ENCODE measurements around the gene MCIDAS. TPM values are rescaled to one million over a fixed set of nuclear protein-coding genes. Genes with fewer than 3 reads are reported as not detected.

The MCIDAS gene
- total RNA-seq, 1 donor from 2014 or later = not detected

DNA sequence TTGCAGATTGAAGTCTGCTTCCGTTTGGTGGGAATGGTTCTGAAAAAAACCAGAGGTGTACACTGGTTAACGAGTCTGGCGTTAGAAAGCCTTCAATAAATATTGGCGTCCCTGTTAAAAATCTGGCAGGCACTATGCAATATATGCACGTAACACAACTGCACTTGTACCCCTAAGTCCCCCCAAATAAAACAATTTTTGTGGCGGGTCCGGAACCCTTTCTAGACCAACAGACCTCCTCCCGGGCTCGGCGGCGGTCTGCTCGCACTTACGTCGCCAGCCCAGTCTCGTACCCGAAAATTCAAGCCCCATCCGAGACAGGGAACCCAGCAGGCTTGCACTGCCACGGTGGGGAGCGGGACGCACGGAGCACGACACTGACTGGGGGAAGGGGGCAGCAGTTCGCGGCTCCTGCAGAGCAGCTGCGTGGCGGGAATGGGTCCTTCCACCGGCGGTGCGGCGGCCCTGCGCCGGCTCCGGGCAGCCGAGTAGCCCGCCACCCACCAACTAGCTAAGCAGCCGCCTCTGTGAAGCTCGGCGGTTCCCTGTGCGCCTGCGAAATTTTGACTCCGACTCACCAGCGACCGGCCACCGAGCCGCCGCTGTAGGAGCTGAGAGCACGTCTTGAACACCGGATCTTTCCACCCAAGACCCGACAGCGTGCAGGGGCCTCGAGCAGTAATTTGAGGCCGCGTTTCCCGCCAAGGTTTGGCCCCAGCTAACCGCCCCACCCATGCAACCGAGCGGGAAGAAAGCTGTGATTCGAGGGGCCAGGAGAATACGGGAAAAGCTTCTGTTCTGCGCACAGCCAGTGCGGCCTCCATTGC is 3.9 kb downstream of the MCIDAS start:
- Mint-ChIP-seq H3K36me3 (ENCODE audit: unreplicated experiment) (no peaks in the 10 kb centered on the region), H3K27ac (ENCODE audit: unreplicated experiment) (no peak overlapping the region), H3K4me3 (ENCODE audit: unreplicated experiment) (peak overlapping the region; percentile 47), H3K9me3 (ENCODE audit: unreplicated experiment) (no peaks in the 10 kb centered on the region), H3K4me1 (ENCODE audit: unreplicated experiment) (peaks cover 33% of the 10 kb centered on the region), H3K27me3 (ENCODE audit: unreplicated experiment) (peaks cover 84% of the 10 kb centered on the region)
- TF ChIP-seq, protein P1, sequence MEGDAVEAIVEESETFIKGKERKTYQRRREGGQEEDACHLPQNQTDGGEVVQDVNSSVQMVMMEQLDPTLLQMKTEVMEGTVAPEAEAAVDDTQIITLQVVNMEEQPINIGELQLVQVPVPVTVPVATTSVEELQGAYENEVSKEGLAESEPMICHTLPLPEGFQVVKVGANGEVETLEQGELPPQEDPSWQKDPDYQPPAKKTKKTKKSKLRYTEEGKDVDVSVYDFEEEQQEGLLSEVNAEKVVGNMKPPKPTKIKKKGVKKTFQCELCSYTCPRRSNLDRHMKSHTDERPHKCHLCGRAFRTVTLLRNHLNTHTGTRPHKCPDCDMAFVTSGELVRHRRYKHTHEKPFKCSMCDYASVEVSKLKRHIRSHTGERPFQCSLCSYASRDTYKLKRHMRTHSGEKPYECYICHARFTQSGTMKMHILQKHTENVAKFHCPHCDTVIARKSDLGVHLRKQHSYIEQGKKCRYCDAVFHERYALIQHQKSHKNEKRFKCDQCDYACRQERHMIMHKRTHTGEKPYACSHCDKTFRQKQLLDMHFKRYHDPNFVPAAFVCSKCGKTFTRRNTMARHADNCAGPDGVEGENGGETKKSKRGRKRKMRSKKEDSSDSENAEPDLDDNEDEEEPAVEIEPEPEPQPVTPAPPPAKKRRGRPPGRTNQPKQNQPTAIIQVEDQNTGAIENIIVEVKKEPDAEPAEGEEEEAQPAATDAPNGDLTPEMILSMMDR (IDR thresholded peaks at IDR 0.05) = no peak
- DNase-seq (ENCODE audit: extremely low spot score, unreplicated experiment) = no peak

DNA sequence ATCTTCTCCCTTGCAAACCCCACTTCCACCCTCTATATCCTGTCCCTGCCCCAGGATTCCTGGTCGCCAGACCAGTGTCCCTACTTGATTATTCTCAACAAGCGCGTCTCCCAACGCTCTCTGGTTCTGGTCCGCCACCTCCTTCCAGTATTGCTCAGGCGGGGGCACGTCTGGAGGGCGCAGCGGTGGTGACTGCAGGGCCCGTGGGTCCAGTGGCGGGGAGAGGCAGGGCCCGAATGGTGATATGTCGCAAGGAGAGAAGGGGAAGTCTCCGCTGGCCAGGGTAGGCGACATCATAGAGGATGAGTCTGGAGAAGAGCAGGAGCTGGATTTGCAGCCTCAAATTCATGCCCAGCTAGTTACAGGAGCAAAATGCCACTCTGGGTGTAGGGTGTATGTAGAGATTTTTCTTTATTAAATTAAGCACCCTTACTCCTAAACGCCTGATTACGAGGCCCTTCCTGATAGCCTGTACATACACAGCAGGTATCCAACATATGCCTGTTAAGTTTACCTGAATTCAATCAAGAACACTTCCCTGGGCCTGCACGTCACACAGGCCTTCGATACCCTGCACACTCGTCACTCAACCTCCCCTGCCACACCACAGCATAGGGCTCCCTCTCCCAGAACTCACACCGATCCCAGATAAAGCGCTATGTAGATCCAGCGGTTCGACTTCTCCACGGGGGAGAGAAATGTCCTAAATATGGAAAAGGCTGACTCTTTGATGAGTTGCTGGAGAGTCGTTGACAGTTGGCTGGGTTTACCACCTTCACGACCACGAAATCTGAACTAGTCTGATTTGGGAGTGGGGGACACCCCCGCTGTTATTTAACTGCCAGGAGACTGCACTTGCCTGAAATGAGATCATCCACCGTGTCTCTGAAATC is 4.8 kb downstream of the MCIDAS start:
- Mint-ChIP-seq H3K27ac (ENCODE audit: unreplicated experiment) (no peak overlapping the region), H3K4me3 (ENCODE audit: unreplicated experiment) (no peak overlapping the region), H3K36me3 (ENCODE audit: unreplicated experiment) (no peaks in the 10 kb centered on the region), H3K9me3 (ENCODE audit: unreplicated experiment) (no peaks in the 10 kb centered on the region), H3K4me1 (ENCODE audit: unreplicated experiment) (peaks cover 27% of the 10 kb centered on the region), H3K27me3 (ENCODE audit: unreplicated experiment) (peaks cover 85% of the 10 kb centered on the region)
- TF ChIP-seq, protein P1 (IDR thresholded peaks at IDR 0.05) = no peak
- DNase-seq (ENCODE audit: extremely low spot score, unreplicated experiment) = no peak

DNA sequence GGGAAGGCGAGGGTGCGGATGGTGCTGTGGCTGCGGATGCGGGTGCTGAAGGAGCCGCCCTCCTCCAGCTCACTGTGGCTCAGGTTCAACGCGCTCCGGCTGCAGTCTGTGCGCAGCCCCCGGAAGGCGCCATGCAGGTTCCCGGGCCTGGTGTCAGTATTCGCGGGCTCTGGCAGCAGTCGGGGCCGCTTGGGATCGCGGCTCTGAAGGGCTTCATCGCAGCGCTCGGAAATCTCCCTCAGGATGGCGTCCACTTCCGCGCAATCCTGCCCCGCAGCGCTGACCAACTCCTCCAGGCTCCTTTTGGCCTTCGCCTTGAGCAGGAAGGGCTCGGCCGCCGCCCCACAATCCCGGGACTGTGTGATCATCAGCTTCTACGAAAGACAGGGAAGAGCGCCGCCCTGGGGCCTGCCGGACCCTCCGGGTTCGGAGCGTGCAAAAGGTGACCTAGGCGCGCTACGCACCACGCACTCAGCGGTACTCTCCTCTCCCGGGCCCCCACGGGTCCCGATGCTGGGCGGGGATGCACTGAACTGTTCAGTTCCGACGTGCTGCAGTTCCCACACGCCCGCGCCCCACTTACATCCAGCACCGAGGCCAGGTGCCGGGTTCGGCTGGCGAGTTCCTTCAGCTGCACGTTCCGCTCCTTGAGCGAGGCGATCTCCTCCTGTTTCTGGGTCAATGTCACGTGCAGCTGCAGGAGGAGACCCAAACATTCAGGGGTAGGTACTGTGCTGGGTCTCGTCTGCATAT is 6.5 kb downstream of the MCIDAS start:
- TF ChIP-seq, protein P1 (IDR thresholded peaks at IDR 0.05) = peak; percentile 8
- Mint-ChIP-seq H3K36me3 (ENCODE audit: unreplicated experiment) (no peaks in the 10 kb centered on the region), H3K9me3 (ENCODE audit: unreplicated experiment) (no peaks in the 10 kb centered on the region), H3K27me3 (ENCODE audit: unreplicated experiment) (peaks cover 91% of the 10 kb centered on the region), H3K4me1 (ENCODE audit: unreplicated experiment) (peaks cover 24% of the 10 kb centered on the region), H3K4me3 (ENCODE audit: unreplicated experiment) (peak overlapping the region; percentile 64), H3K27ac (ENCODE audit: unreplicated experiment) (no peak overlapping the region)
- DNase-seq (ENCODE audit: extremely low spot score, unreplicated experiment) = no peak

DNA sequence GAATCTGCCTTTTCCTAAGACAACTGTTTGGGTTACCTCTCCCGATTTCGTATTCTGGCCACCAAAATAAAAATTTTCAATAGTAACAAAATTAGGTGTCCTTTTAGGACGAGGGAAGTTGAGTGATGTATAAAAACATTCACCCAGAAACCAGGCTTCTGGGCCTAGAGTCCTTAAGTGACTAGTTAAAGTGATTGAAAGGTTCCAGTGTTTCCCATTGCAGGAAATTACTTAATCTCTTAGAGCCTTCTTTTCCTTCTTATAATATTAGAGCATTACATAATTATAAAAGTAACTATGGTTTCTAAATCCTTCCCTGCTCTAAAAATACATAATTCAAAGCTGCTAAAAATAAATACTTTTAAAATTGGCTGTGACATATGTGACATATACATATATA is 7.3 kb downstream of the MCIDAS start:
- no peaks in the 10 kb centered on the region for H3K9me3 Mint-ChIP-seq (ENCODE audit: unreplicated experiment)
- no peaks in the 10 kb centered on the region for H3K36me3 Mint-ChIP-seq (ENCODE audit: unreplicated experiment)
- DNase-seq (ENCODE audit: extremely low spot score, unreplicated experiment) = no peak
- H3K27me3 Mint-ChIP-seq (ENCODE audit: unreplicated experiment) = peaks cover 88% of the 10 kb centered on the region
- H3K27ac Mint-ChIP-seq (ENCODE audit: unreplicated experiment) = no peak overlapping the region
- peaks cover 24% of the 10 kb centered on the region for H3K4me1 Mint-ChIP-seq (ENCODE audit: unreplicated experiment)
- H3K4me3 Mint-ChIP-seq (ENCODE audit: unreplicated experiment) = no peak overlapping the region
- TF ChIP-seq, protein P1 (IDR thresholded peaks at IDR 0.05) = no peak

Measured in osteocyte (in vitro differentiated cells).